RWPE1 (cell line): Measurements from ENCODE around the gene NCR1.
"Not testable (repeated sequence)": the region's sequence is repeated elsewhere in the genome, so short reads cannot be mapped to it uniquely, and the experiment has no call there.

Experiments
- CTCF ChIA-PET: fragments of 350-600 bp; sonication (Branson Sonifier 250); formaldehyde crosslinking; extraction: SDS; loops from one replicate; lab custom pipeline; 2021; lab: Yijun Ruan, JAX
- POLR2A ChIA-PET: fragments of 400-600 bp; formaldehyde crosslinking; extraction: SDS; loops from one replicate; lab custom pipeline; 2020; ENCODE audit warnings: antibody characterized with exemption; ENCODE audit not compliant: low non-redundant PET; lab: Yijun Ruan, JAX
- DNase-seq: peaks from one replicate; pipeline ENCODE4 v3.0.0; 2012; ENCODE audit warnings: low spot score
- H3K27ac ChIP-seq: fragments of 450-650 bp; 2 replicates; pipeline ENCODE4 v1.5.1; 2017
- TF ChIP-seq, protein P1 (sequence below): fragments of 450-650 bp; conservative IDR thresholded peaks from 2 replicates; pipeline ENCODE4 v1.5.1; 2017; ENCODE audit warnings: low read depth, mild to moderate bottlenecking

Gene NCR1

GRCh38 chr19:54937926-54938325 is 32.0 kb downstream of the NCR1 start:
- CTCF ChIA-PET, result interaction anchor here (0.6 kb wide), 2 partner anchors 34 to 457 kb away, joined by 3 read pairs; no protein-coding TSS in a partner anchor
- H3K27ac ChIP-seq, result no peak overlapping the region
- TF ChIP-seq, protein P1, sequence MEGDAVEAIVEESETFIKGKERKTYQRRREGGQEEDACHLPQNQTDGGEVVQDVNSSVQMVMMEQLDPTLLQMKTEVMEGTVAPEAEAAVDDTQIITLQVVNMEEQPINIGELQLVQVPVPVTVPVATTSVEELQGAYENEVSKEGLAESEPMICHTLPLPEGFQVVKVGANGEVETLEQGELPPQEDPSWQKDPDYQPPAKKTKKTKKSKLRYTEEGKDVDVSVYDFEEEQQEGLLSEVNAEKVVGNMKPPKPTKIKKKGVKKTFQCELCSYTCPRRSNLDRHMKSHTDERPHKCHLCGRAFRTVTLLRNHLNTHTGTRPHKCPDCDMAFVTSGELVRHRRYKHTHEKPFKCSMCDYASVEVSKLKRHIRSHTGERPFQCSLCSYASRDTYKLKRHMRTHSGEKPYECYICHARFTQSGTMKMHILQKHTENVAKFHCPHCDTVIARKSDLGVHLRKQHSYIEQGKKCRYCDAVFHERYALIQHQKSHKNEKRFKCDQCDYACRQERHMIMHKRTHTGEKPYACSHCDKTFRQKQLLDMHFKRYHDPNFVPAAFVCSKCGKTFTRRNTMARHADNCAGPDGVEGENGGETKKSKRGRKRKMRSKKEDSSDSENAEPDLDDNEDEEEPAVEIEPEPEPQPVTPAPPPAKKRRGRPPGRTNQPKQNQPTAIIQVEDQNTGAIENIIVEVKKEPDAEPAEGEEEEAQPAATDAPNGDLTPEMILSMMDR, result no peak
- no peak for DNase-seq
- POLR2A ChIA-PET, result interaction anchor here (0.6 kb wide), 1 partner anchor 12 kb away, joined by 8 read pairs; no protein-coding TSS in a partner anchor

DNA sequence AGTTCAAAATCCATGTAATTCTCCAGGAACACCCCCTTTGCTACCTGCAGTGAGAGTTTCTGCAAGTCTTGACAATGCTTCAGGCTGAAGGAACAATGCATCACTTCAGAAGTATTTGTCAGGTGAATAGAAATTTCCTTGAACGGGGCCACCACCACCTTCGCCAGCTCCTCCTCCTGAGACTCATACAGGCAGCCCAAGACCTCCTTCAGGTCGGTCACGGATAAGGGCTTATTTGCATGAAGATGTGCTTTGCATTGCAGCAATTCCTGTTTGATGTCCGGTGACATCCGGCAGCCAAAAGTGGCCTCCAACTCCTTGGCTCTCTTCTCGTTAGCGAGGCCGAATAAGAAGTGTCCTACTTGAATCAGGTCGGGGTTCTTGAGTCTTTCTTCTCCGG is 33.0 kb downstream of the NCR1 start:
- no peak overlapping the region for H3K27ac ChIP-seq
- CTCF ChIA-PET, result no interaction called here
- no peak for DNase-seq
- TF ChIP-seq, protein P1, result no peak
- POLR2A ChIA-PET, result no interaction called here

DNA sequence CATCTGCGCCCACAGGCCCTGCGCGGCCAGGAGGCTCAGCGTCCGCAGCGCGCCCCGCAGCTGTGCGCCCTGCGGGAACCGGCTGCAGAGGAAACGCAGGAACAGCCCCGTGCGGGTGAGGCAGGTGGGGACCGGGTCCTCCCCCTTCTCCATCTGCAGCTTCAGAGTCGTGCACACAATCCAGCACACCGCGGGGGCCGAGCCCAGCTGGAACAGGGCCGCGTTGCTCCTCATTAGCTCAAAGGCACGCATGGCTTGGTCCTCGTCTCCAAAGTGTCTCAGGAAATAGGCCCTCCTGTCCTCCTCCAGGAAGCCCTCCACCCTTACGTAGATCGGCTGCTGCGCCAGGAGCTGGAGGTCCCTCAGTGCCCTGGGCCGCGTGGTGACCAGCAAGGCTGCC is 33.6 kb downstream of the NCR1 start:
- POLR2A ChIA-PET, H3K27ac ChIP-seq, DNase-seq, CTCF ChIA-PET: not testable (repeated sequence)

DNA sequence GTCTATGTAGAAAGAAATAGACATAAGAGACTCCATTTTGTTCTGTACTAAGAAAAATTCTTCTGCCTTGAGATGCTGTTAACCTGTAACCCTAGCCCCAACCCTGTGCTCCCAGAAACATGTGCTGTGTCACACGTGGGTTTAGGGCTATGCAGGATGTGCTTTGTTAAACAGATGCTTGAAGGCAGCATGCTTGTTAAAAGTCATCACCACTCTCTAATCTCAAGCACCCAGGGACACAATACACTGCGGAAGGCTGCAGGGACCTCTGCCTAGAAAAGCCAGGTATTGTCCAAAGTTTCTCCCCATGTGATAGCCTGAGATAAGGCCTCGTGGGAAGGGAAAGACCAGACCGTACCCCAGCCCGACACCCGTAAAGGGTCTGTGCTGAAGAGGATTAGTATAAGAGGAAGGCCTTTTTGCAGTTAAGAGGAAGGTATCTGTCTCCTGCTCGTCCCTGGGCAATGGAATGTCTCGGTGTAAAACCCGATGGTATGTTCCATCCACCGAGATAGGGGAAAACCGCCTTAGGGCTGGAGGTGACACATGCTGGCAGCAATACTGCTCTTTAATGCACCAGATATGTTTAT is 37.9 kb downstream of the NCR1 start:
- H3K27ac ChIP-seq, CTCF ChIA-PET, POLR2A ChIA-PET: not testable (repeated sequence)

GRCh38 chr19:54947381-54947780 is 41.4 kb downstream of the NCR1 start, which contains the start of gene NLRP7:
TSS of gene NLRP7 (minus strand) at chr19:54947530.
- DNase-seq, result no peak
- ChIA-PET POLR2A (no interaction called here), CTCF (no interaction called here)
- no peak within 1 kb of the TSS for H3K27ac ChIP-seq
- TF ChIP-seq, protein P1, result no peak

More for the DNA sequence above, 37.9 kb downstream of the NCR1 start:
- DNase-seq, result not testable (repeated sequence)

- TF ChIP-seq, protein P1, result no peak
- no peak overlapping the region for H3K27ac ChIP-seq
- no peak for DNase-seq
- POLR2A ChIA-PET, result no interaction called here
- CTCF ChIA-PET, result no interaction called here
These were observed 43.5 kb downstream of the NCR1 start for GRCh38 chr19:54949412-54949811.

- POLR2A ChIA-PET, result interaction anchor here (0.7 kb wide), 1 partner anchor 12 kb away, joined by 8 read pairs; no protein-coding TSS in a partner anchor
- CTCF ChIA-PET, H3K27ac ChIP-seq, DNase-seq: not testable (repeated sequence)
These were observed 44.6 kb downstream of the NCR1 start for GRCh38 chr19:54950580-54950979.

DNA sequence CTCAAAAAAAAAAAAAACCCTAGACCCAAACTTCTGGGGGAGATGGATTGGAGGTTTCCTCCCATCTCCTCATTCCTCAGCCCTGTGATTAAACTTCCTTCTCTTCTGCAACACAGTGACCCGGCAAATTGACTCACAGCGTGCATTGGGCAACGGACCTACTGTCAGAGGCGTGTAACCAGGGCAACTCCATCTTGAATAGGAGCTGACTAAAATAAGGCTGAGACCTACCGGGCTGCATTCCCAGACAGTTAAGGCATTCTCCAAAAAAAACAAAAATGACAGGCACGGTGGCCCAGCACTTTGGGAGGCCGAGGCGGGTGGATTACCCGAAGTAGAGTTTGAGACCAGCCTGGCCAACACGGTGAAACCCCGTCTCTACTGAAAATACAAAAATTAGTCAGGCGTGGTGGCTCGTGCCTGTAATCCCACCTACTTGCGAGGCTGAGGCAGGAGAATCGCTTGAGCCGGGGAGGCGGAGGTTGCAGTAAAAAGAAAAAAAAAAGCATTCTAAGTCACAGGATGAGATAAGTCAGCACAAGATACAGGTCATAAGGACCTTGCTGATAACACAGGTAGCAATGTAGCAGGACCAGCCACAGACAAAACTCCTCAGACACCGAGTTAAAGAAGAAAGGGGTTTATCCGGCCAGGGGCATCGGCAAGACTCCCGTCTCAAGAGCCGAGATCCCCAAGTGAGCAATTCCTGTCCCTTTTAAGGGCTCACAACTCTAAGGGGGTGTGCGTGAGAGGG is 46.8 kb downstream of the NCR1 start:
- POLR2A ChIA-PET, result no interaction called here
- H3K27ac ChIP-seq, result no peak overlapping the region
- CTCF ChIA-PET, result interaction anchor here (0.6 kb wide), 1 partner anchor 406 kb away, joined by 7 read pairs; no protein-coding TSS in a partner anchor
- TF ChIP-seq, protein P1, result no peak
- peak; percentile 18 for DNase-seq

DNA sequence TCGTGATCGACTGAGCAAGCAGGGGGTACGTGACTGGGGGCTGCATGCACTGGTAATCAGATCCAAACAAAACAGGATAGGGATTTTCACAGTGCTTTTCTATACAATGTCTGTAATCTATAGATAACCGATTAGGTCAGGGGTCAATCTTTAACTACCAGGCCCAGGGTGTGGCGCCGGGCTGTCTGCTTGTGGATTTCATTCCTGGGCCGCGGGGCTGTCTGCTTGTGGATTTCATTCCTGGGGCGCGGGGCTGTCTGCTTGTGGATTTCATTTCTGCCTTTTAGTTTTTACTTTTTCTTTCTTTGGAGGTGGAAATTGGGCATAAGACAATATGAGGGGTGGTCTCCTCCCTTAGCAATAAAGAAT is 47.4 kb downstream of the NCR1 start:
- CTCF ChIA-PET, POLR2A ChIA-PET, H3K27ac ChIP-seq, DNase-seq: not testable (repeated sequence)
